Measurements from ENCODE around the gene THAP6. TPM values are rescaled to one million over a fixed set of nuclear protein-coding genes. Genes with fewer than 3 reads are reported as not detected.

Gene THAP6
- total and polyA plus RNA-seq, 2 experiments from 2014 or later, result 13.2 to 17.3 TPM

GRCh38 chr4:75547647-75548387, 33.5 kb downstream of the THAP6 start:
- no peak overlapping the region for H3K27ac ChIP-seq
- H2AFZ ChIP-seq, result no peak overlapping the region
- no peak overlapping the region for H3K4me3 ChIP-seq
- H3K4me1 ChIP-seq (ENCODE audit: insufficient read depth), result 0 out of 2 replicates have a peak, but pooled peaks cover 23% of the 10 kb centered on the region
- peaks cover 18% of the 10 kb centered on the region for H3F3A ChIP-seq (ENCODE audit: insufficient read depth)
- no peaks in the 10 kb centered on the region for H3K9me3 ChIP-seq (ENCODE audit: low read depth)
- DNase-seq, result peak; percentile 20
- H3K9ac ChIP-seq, result no peak overlapping the region
- H3K27me3 ChIP-seq (replicated peaks; ENCODE audit: insufficient read depth), result no peaks in the 10 kb centered on the region
- H3K79me2 ChIP-seq (ENCODE audit: insufficient read depth), result no peaks in the 10 kb centered on the region
- H3K36me3 ChIP-seq (ENCODE audit: low read depth), result no peaks in the 10 kb centered on the region
- in situ Hi-C loops (cut with MboI), result no loop called here
- H4K20me1 ChIP-seq (ENCODE audit: insufficient read depth), result no peaks in the 10 kb centered on the region
- H3K9me2 ChIP-seq (ENCODE audit: insufficient read depth), result no peaks in the 10 kb centered on the region
- WGBS, 2 experiments (ENCODE audit: low coverage in 1 of 2, low lambda C conversion rate in 2 of 2, missing lambda C conversion rate in 2 of 2), result 73 to 78% methylated on average over 15 of the region's 15 CpGs
- no peak for TF ChIP-seq EZH2 (IDR thresholded peaks at IDR 0.05; ENCODE audit: insufficient read depth, poor library complexity, severe bottlenecking)
- no peak for TF ChIP-seq EZH2phosphoT487 (IDR thresholded peaks at IDR 0.05; ENCODE audit: insufficient read depth, low read depth)
- H3K4me2 ChIP-seq (ENCODE audit: unreplicated experiment), result no peak overlapping the region

GRCh38 chr4:75549019-75549418, 34.7 kb downstream of the THAP6 start:
- Histone ChIP-seq H3F3A (ENCODE audit: insufficient read depth) (peaks cover 6% of the 10 kb centered on the region), H3K4me1 (ENCODE audit: insufficient read depth) (0 out of 2 replicates have a peak, but pooled peaks cover 11% of the 10 kb centered on the region), H3K9me2 (ENCODE audit: insufficient read depth) (no peaks in the 10 kb centered on the region), H3K9ac (no peak overlapping the region), H3K9me3 (ENCODE audit: low read depth) (no peaks in the 10 kb centered on the region), H3K4me2 (ENCODE audit: unreplicated experiment) (no peak overlapping the region), H4K20me1 (ENCODE audit: insufficient read depth) (no peaks in the 10 kb centered on the region), H2AFZ (no peak overlapping the region), H3K36me3 (ENCODE audit: low read depth) (no peaks in the 10 kb centered on the region), H3K79me2 (ENCODE audit: insufficient read depth) (no peaks in the 10 kb centered on the region), H3K27ac (no peak overlapping the region), H3K4me3 (no peak overlapping the region), H3K27me3 (replicated peaks; ENCODE audit: insufficient read depth) (no peaks in the 10 kb centered on the region)
- TF ChIP-seq EZH2 (IDR thresholded peaks at IDR 0.05; ENCODE audit: insufficient read depth, poor library complexity, severe bottlenecking), result no peak
- no peak for TF ChIP-seq EZH2phosphoT487 (IDR thresholded peaks at IDR 0.05; ENCODE audit: insufficient read depth, low read depth)
- 97% methylated on average over 2 of the region's 2 CpGs for WGBS, 2 experiments (ENCODE audit: low coverage in 1 of 2, low lambda C conversion rate in 2 of 2, missing lambda C conversion rate in 2 of 2)
- in situ Hi-C loops (cut with MboI), result no loop called here
- DNase-seq, result no peak

- Histone ChIP-seq H3K4me1 (ENCODE audit: insufficient read depth) (no peaks in the 10 kb centered on the region), H3K9me3 (ENCODE audit: low read depth) (no peaks in the 10 kb centered on the region), H3K9ac (no peak overlapping the region), H4K20me1 (ENCODE audit: insufficient read depth) (no peaks in the 10 kb centered on the region), H3K9me2 (ENCODE audit: insufficient read depth) (no peaks in the 10 kb centered on the region), H3K27ac (no peak overlapping the region), H3K4me2 (ENCODE audit: unreplicated experiment) (no peak overlapping the region), H3K36me3 (ENCODE audit: low read depth) (no peaks in the 10 kb centered on the region), H3K79me2 (ENCODE audit: insufficient read depth) (no peaks in the 10 kb centered on the region), H3K27me3 (replicated peaks; ENCODE audit: insufficient read depth) (no peaks in the 10 kb centered on the region), H3K4me3 (no peak overlapping the region), H3F3A (ENCODE audit: insufficient read depth) (no peaks in the 10 kb centered on the region), H2AFZ (no peak overlapping the region)
- no peak for DNase-seq
- no peak for TF ChIP-seq EZH2phosphoT487 (IDR thresholded peaks at IDR 0.05; ENCODE audit: insufficient read depth, low read depth)
- in situ Hi-C loops (cut with MboI), result no loop called here
These were observed 38.2 kb downstream of the THAP6 start for GRCh38 chr4:75552452-75552851.

GRCh38 chr4:75555294-75556164, 41.3 kb downstream of the THAP6 start, which contains the start of gene ODAPH:
TSS of gene ODAPH (plus strand) at chr4:75556066. CDS start at chr4:75556083, 17 bp downstream.
- H3K9me3 ChIP-seq (ENCODE audit: low read depth), result no peaks in the 10 kb centered on the region
- H3K27me3 ChIP-seq (replicated peaks; ENCODE audit: insufficient read depth), result 0 out of 2 replicates have a peak, but pooled peaks cover 8% of the 10 kb centered on the region
- peak; percentile 48 for DNase-seq
- H2AFZ ChIP-seq, result no peak within 1 kb of the TSS
- no peak within 1 kb of the TSS for H3K4me3 ChIP-seq
- 56 to 61% methylated on average over 9 of the region's 9 CpGs for WGBS, 2 experiments (ENCODE audit: low coverage in 1 of 2, low lambda C conversion rate in 2 of 2, missing lambda C conversion rate in 2 of 2)
- in situ Hi-C loops (cut with MboI), result no loop called here
- no peaks in the 10 kb centered on the region for H3K36me3 ChIP-seq (ENCODE audit: low read depth)
- no peaks in the 10 kb centered on the region for H3K79me2 ChIP-seq (ENCODE audit: insufficient read depth)
- no peak within 1 kb of the TSS for H3K9ac ChIP-seq
- TF ChIP-seq EZH2phosphoT487 (IDR thresholded peaks at IDR 0.05; ENCODE audit: insufficient read depth, low read depth) (no peak), EZH2 (IDR thresholded peaks at IDR 0.05; ENCODE audit: insufficient read depth, poor library complexity, severe bottlenecking) (no peak)
- H3K4me2 ChIP-seq (ENCODE audit: unreplicated experiment), result no peak within 1 kb of the TSS
- H3F3A ChIP-seq (ENCODE audit: insufficient read depth), result no peaks in the 10 kb centered on the region
- no peak within 1 kb of the TSS for H3K27ac ChIP-seq
- H4K20me1 ChIP-seq (ENCODE audit: insufficient read depth), result no peaks in the 10 kb centered on the region
- no peaks in the 10 kb centered on the region for H3K9me2 ChIP-seq (ENCODE audit: insufficient read depth)
- H3K4me1 ChIP-seq (ENCODE audit: insufficient read depth), result no peaks in the 10 kb centered on the region

Measured in GM23248 (cell line).